H1 (cell line): ENCODE data around the gene RAB11B. TPM values are rescaled to one million over a fixed set of nuclear protein-coding genes. Genes with fewer than 3 reads are reported as not detected.

Source experiments
- CHD2 ChIP-seq: IDR thresholded peaks from 2 replicates; pipeline ENCODE4 v1.6.1; 2012; ENCODE audit warnings: low read length, improper control_type of control experiment
- EGR1 ChIP-seq: IDR thresholded peaks from 2 replicates; pipeline ENCODE4 v1.6.1; 2011; ENCODE audit warnings: low read depth, low read length, borderline replicate concordance
- KDM4A ChIP-seq: IDR thresholded peaks from one replicate; pipeline ENCODE4 v1.7.1; 2012; ENCODE audit warnings: low read depth, mild to moderate bottlenecking, moderate library complexity, low read length, inconsistent platforms; ENCODE audit not compliant: severe bottlenecking
- POLR2AphosphoS5 ChIP-seq: IDR thresholded peaks from 2 replicates; pipeline ENCODE4 v1.6.1; 2011; ENCODE audit warnings: low read depth, low read length
- RAD21 ChIP-seq, 2 experiments: IDR thresholded peaks in 1 of 2; conservative IDR thresholded peaks in 1 of 2; 2 replicates each; pipeline ENCODE4 v1.6.1; 2011; ENCODE audit warnings: low read depth in 2 of 2, low read length in 2 of 2, improper control_type of control experiment in 1 of 2, inconsistent platforms in 1 of 2, mild to moderate bottlenecking in 1 of 2, moderate library complexity in 1 of 2
- RBBP5 ChIP-seq: IDR thresholded peaks from 2 replicates; pipeline ENCODE4 v1.7.1; 2012; ENCODE audit warnings: low read depth, mild to moderate bottlenecking, inconsistent platforms, low read length, moderate library complexity, borderline replicate concordance
- RFX5 ChIP-seq: IDR thresholded peaks from 2 replicates; pipeline ENCODE4 v1.6.1; 2011; ENCODE audit warnings: low read depth, low read length, improper control_type of control experiment, borderline replicate concordance
- SIN3A ChIP-seq, 2 experiments: IDR thresholded peaks in 1 of 2; conservative IDR thresholded peaks in 1 of 2; 2 replicates each; pipeline ENCODE4 v1.6.1; 2011 to 2012; ENCODE audit warnings: low read length in 2 of 2, improper control_type of control experiment in 1 of 2, low read depth in 1 of 2, mild to moderate bottlenecking in 1 of 2
- TBP ChIP-seq: IDR thresholded peaks from 2 replicates; pipeline ENCODE4 v1.6.1; 2011; ENCODE audit warnings: low read depth, low read length, improper control_type of control experiment
- USF2 ChIP-seq: IDR thresholded peaks from 2 replicates; pipeline ENCODE4 v1.6.1; 2011; ENCODE audit warnings: low read length, improper control_type of control experiment
- YY1 ChIP-seq: IDR thresholded peaks from 2 replicates; pipeline ENCODE4 v1.6.1; 2011; ENCODE audit warnings: low read depth, mild to moderate bottlenecking, low read length
- polyA plus RNA-seq, 7 experiments: library from polyadenylated mRNA; depleted of rRNA in 3 of 7; stranded (reverse) in 5 of 7; unstranded in 2 of 7; fragments of >200 nt in 5 of 7; fragments of 200-250 nt in 2 of 7; gene quantifications; 1 replicate in 5 of 7; 2 replicates in 1 of 7; 4 replicates in 1 of 7; pipeline versions ENCODE4 v1.2.1 to v1.2.3, GENCODE V29; 2011 to 2013; ENCODE audit warnings: missing spikeins in 2 of 7, mixed read lengths in 2 of 7
- total RNA-seq: library from RNA; stranded (reverse); fragmentation: NEBNext Ultra II Directional; extraction: Animal tissue kit (Norgen Biotek cat#: 25700); gene quantifications from 2 replicates; pipeline ENCODE4 v1.2.1, GENCODE V29; 2021

The RAB11B gene
- total and polyA plus RNA-seq, 2 of the 8 experiments (the other 6 are each of a cell fraction or from before 2014, with no cell fraction given), result 50.2 to 85.8 TPM

- TF ChIP-seq EGR1 (no peak), RAD21 (IDR thresholded peaks at IDR 0.05 in 1 of 2, conservative IDR thresholded peaks at IDR 0.05 in 1 of 2; ENCODE audit: low read depth in 2 of 2, low read length in 2 of 2) (no peak), USF2 (no peak), YY1 (no peak), POLR2AphosphoS5 (no peak), TBP (no peak), RBBP5 (no peak), KDM4A (no peak), RFX5 (no peak), SIN3A (conservative IDR thresholded peaks at IDR 0.05 in 1 of 2, IDR thresholded peaks at IDR 0.05 in 1 of 2; ENCODE audit: low read depth in 1 of 2, low read length in 2 of 2) (no peak), CHD2 (no peak)
Observed at GRCh38 chr19:8393192-8393870, 3.2 kb downstream of the RAB11B start (continued).
